Activated gamma-delta T cell treated with anti-CD3 and anti-CD28 coated beads, Interleukin-2, amount 50 U/mL, for 16 hours (primary cell): ENCODE results near the gene INPP4B.
"Not testable (repeated sequence)": the region's sequence is repeated elsewhere in the genome, so short reads cannot be mapped to it uniquely, and the experiment has no call there.

ENCODE experiments used
- DNase-seq: peaks from one replicate; pipeline ENCODE4 v3.0.0-alpha.2; 2020; ENCODE audit warnings: low read depth

The INPP4B gene

DNA sequence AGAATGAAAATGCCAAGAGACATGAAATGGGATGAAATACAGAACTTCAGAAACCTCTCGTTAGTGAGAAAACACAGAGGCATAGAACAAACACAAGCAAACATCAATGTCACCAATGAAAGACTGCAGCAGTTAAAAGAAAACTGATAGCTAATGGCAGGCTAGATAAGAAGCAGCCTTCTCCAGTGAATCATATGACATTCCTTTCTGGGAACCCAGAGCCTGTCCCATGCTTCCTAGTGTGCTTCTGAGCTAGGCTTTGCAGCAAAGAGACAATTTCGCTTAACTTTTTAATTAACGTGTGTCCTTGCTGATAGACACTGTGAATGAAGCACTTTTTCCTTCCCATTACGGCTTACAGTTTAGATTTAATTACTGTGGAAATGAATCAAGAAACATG lies 765.1 kb downstream of the INPP4B start:
- DNase-seq: no peak

DNA sequence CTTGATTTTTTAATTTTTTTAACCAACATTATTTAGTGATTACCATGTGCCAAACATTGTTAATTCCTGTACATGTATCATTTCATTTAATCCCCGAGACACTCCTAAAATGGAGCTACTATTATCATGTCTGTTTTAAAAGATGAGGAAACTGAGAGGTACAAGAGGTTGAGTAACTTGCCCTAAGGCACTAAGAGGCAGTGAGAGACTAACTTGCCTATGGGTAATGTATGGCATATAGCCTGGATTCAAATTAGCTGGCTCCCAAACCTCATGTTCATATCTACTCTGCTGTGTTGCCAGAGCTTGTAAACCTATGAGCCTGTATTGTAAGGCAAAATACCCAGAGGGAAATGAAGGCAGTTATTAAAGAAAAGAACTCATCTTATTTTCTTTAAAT lies 766.1 kb downstream of the INPP4B start:
- no peak for DNase-seq

DNA sequence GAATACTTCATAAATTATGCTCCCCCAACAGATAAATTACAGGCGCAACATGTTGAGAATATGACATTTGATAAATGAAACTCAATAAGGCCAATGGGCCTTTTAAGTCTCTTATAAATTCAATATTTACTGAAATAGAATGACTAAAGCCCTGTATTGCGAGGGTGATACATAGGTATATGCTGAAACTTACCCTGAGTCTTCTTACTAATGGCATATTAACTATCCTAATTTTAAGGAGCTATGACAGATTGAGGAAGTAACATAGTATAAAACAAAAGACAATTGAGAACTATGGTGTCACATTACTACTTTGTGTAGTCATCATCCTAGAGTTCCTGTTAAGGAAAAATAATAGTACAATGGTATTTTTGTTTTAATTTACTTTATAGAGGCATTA lies 769.1 kb downstream of the INPP4B start:
- no peak for DNase-seq

DNA sequence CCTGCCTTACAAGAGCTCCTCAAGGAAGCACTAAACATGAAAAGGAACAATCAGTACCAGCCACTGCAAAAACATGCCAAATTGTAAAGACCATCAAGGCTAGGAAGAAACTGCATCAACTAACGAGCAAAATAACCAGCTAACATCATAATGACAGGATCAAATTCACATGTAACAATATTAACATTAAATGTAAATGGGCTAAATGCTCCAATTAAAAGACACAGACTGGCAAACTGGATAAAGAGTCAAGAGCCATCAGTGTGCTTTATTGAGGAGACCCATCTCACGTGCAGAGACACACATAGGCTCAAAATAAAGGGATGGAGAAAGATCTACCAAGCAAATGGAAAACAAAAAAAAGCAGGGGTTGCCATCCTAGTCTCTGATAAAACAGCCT lies 777.8 kb downstream of the INPP4B start:
- not testable (repeated sequence) for DNase-seq

DNA sequence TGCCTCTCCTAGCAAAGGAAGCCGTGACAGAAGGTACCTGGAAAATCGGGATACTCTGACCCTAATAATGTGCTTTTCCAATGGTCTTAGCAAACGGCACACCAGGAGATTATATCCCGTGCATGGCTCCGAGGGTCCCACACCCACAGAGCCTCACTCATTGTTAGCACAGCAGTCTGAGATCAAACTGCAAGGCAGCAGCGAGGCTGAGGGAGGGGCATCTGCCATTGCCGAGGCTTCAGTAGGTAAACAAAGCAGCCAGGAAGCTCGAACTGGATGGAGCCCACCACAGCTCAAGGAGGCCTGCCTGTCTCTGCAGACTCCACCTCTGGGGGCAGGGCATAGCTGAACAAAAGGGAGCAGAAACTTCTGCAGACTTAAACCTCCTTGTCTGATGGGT lies 779.5 kb downstream of the INPP4B start:
- not testable (repeated sequence) for DNase-seq

DNA sequence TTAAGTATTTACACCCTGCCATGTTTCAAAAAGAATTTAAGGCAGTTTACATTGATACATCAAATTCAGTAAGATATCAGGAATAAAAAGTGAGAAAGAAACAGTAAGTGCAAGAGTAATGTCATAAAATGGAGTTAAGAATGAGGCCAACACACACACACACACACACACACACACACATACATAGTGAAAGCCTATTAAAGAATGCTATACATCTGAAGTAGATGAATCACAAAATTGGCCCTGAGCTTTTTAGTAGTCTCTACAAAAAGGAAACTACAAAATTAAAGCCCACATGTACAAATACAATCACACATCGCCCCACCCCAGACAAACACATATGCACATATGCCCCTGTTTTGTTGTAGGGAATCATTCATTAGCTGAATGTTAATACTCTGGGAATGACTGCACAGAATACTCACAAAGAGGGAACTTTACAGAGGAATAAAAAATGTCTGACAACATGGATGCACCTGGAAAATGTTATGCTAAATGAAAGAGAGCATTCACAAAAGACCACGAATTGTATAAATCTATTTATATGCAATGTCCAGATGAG lies 780.9 kb downstream of the INPP4B start:
- no peak for DNase-seq

DNA sequence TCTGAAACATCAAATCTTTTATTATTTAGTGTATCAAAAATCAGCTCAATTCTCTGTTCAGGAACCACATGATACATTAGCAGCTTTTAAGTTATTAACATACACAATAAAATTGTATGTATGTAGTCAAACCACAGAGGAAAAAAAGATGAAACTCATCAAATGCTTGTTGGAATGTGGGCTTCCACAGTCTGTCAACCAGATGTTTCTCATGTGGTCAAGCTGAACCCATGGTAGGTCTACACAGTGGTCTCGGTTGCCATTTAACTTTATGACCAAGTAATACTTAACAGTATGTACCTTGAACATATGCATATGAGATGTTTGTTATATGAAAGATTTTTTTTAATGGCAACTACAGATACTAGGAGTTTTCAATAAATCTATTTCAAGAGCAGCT lies 781.9 kb downstream of the INPP4B start:
- no peak for DNase-seq

DNA sequence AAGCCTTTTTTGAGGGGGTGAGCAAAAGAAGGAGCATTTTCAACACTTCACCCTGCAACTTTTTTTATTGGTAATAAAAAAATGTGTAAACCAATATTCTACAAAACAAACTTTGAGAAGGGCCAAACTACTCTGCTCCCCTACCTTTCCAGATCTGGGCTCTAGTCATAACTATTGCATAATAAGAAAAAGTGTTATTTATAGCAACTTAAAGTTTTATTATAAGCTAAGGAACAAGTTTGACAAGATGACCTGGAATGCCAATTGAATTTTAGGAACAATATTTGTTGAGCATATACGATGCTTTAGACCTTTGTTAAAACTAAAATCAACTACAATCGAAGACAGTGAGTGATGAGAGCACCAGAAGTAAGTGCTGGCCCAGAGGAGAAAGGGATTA lies 800.1 kb downstream of the INPP4B start:
- no peak for DNase-seq

DNA sequence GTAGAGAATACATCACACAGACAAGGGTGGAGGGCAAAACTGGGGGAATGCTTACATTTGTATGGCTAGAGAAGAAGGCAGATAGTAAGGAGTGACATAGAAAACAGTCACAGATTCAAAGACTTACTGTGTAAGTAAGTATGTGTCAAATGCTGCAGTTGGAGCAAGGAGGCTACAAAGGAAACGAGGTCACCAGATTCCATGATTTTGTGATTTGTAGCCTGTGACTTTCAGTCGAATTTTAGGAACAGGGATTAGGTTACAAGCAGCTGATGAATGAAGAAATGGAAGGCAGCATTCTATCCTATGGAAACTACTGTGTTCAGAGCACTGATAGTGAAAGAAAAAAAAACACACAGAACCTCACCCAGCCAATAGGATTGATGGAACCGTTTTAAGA lies 801.8 kb downstream of the INPP4B start:
- DNase-seq: no peak

DNA sequence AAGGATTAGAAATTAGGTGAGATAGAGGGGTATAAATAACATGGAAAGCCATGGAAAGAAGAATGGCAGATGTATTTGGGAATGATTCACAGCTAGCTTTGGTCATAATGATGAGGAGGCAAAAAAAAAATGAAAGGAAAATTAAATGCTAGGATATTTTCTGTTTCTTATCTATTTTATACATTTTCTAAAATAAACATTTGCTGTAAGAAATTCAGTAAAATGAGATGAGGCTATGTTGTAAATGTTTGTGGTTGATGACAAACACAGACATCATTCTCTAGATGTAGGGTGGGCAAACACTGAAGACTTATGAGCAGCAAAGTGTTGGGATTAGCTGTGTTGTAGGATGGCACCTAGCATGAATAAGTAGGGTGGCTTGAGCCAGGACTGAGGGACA lies 802.6 kb downstream of the INPP4B start:
- DNase-seq: no peak

DNA sequence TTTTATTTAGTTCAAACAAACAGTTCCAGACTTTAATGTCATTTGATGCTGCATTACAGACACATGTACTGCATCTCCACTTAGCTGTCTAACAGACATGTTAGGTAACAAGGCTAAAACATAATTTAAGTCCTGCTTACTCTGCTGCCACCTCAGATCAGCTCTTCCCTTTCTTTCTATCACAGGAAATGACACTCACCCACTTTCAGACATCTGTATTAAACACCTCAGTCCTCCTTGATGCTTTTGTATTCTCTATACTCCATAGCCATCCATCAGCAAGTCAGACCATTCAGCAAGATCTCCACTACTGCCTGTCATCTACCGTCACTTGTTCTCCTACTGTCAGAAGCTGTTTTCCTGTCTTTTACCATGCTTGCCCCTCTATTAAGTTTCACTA lies 804.3 kb downstream of the INPP4B start:
- DNase-seq: no peak

DNA sequence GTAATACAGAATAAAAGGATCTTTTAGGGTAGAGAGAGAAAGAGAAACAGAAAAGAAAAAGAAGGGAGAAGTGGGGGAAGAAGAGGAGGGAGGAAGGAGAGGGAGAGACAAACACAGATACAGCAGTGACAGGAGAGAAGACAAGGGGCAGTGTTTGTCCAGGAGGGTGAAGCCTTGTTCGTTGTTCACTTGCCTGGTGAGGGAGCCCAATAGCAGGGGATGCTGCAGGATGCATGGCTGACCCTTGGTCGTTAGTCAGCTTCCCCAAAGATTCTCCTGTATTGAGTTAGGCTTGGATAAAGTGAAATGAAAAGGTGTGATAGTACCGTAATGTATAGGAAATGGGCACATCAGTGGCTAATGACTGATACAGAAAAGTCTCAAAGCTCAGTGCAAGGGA lies 806.1 kb downstream of the INPP4B start:
- no peak for DNase-seq

DNA sequence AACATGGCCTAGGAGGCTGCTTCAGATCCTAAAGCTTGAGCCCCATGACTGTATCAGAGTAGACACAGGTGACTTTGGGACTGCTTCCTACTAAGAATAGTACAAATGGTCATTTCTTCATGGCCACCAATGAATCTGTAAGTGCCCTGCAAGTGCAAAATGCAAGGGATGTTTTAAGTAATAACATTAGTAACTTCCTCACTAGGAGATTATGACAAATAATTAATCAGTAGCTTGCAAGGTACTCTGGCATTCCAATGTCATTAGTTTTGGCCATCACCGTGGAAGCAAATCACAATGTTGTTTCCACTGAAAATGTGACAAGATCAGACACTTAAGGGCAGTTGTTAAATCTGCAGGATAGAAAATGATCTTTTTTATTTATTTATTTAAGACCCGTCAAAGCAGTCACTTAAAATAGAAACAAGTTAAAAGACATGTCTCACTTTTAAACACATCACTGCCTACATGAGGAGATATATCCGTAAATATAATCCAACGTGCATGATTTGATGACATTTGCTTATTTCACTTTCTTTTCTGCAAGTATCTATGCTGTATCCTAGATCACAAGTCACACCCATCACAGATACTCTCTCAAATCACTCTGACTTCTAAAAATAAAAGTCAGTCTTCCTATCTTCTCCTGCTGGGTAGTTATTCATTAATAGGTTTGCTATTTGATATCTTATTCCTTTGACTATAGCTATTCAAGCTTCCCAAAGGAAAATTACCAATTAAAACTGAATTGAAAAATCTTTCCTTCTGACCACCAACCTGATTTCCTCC lies 809.1 kb downstream of the INPP4B start:
- DNase-seq: no peak

DNA sequence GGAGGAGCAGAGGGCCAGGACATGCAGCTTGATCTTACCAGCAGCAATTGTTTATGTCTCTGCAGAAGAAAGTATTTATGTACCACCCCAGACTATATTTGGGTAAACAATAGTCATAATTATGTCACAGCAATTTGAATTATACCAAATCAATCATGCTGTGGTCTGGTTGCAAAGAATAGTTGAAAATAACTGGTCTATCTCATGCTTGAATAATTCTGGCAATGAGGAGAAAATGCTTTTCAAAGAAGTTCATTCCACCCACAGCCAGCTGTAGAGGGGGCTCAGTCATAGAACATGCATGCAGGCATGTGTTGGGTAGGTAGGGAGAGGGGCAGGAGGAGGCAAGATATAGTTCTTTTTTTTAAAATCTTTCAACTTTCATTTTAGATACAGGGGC lies 810.5 kb downstream of the INPP4B start:
- no peak for DNase-seq

DNA sequence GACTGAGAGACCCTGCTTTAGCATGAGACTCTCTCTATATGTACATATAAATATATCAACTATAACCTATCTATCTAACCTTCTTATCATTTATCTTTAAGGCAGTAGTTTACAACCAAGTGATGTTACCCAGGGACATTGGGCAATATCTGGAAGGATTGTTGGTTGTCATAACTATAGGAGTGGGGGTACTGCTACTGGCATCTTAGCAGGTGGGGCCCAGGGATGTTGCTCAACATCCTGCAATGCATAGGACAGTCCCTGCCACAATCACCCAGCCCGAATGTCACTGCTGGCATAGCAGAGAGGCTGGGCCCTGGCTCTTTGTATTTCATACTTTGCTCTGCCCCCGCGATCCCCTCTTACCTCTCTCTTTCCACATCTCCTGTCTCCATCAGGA lies 812.0 kb downstream of the INPP4B start:
- DNase-seq: no peak

DNA sequence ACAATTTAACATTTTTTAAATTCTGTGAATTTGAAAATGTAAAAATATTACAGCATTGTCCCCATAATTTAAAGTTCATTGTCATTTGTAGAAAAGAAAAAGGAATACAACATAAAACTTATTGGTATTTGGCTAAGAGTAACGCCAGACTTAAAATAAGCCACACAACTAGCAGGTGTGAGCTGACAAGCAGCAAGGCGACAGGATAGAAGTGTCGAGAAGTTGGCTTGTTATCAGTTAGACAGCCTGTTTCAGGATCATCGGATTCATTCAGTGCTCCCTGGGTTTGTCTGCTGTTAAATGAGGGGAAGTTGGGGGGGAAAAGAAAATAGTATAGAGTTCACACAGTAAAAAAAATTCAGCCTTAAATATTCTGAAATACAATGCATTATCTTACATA lies 816.1 kb downstream of the INPP4B start:
- no peak for DNase-seq

DNA sequence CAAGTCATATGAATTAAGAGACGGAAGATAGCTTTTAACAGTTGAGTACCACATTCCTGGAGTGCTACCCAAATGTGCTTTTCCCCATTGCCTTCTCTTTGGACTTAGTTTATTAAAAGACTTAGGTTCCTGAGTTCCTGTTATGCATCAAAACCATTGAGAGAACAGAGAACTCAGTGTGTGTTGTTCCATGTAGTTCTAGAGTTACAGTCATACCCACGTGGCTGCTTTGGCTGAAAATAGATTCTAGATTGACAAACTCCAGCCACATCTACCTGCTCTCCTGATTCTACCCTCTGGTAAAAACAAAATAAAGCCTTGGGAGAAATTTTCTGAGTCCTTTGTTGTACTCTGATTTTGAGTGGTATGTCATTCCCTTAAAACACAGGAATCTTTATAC lies 824.3 kb downstream of the INPP4B start:
- no peak for DNase-seq

DNA sequence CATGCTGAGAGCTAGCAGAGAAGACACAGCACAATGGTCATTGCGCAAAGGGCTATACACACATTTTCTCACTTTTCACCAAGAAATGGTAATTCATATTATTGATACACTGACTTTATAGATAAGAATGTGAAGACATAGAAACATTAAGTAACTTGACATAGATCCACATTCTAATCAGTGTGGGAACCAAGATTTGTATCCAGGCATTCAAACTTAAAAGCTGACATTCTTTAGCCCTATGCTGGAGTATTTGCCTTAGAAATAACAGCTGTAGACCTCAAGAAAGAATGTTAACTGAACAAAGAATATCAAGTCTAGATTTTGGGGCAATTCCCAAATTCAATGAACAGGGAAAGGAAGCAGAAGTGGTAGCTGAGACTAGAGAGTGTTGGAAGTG lies 824.9 kb downstream of the INPP4B start:
- DNase-seq: no peak

DNA sequence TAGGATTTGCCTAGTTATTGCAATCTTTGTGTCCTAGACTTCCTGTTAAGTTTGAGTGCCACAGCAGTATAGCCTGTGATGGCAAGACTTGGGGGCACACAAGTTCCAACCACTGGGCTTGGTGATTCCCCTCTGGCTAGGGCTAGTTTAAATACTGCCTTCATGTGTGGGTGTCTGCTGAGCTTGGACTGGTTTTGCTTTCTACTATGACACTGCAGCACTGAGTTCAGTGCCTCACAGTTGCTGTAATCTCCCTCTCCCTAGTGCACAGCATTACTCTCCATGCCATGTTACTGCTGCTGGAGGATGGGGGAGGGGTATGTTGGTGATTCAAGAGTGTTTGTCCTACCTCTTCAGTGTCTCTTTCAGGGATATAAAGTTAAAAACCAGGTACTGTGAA lies 830.1 kb downstream of the INPP4B start:
- no peak for DNase-seq

DNA sequence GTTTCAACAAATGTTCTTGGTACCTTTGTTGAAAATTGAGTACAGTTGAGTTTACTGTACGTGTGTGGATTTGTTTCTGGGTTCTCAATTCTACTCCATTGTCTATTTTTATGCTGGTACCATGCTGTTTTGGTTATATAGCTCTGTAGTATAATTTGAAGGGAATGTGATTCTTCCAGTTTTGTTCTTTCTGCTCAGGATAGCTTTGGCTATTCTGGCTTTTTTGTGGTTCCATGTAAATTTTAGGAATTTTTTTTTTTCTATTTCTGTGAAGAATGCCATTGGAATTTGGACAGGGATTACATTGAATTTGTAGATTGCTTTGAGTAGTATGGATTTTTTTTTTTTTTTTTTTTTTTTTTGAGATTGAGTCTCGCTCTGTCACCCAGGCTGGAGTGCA lies 836.4 kb downstream of the INPP4B start:
- DNase-seq: no peak

DNA sequence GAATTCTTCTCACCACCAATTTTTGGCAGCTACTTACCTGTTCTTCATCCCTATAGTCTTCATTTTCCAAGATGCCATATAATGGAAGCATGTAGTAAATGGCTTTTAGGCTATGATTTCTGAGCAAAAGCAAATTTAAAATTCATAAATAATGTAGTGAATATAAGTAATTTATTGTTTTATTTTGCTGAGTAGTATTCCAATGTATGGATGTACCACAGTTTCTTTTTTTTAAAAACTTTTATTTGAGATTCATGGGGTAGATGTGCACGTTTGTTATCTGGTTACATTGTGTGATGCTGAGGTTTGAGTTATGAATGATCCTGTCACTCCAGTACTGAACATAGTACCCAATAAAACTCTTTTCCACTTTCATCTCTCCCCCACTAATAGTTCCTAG lies 840.6 kb downstream of the INPP4B start:
- DNase-seq: no peak

DNA sequence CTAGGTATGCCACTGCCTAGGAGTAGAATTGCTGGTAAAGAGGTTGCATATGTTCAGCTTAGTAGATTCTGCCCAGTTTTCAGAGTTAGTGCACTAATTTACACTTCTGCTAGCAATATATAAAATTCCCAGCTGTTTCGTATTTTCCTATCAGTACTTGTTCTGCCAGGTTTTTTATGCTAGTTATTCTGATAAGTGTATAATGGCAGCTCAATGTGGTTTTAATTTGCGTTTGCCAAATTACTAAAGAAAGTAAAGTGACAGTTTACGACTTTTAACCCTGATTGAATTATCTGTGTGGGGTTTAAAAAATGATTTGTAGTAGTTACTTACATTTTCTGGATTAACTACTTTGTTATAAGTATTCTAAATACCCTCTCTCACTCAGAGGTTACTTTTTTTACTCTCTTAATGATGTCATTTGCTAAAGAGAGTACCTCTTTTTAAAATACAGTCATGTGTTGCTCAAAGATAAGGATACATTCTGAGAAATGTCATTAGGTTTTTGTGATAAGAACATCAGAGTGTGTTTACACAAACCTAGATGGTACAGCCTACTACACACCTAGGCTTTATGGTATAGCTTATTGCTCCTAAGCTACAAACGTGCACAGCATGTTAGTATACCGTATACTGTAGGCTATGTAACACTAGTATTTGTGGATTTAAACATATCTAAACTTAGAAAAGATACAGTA lies 846.5 kb downstream of the INPP4B start:
- no peak for DNase-seq

DNA sequence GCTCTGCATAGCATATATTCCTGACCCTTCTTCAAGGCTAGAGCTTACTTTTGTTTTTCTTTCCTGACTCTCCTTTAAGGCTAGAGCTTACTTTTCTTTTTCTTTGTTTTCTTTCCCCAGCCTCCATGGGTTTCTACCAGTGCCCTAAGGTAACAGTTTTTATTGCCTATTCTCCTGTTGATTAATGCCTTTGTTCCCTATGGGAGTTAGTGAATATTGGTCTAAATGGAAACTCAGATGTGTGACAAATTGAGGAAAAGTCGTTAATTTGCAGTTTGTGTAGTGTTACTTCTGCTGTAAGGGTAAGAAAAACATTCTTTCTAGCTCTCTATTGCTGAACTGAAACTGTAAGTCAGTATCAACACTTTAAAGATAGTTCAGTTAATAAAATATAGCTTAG lies 851.0 kb downstream of the INPP4B start:
- no peak for DNase-seq

DNA sequence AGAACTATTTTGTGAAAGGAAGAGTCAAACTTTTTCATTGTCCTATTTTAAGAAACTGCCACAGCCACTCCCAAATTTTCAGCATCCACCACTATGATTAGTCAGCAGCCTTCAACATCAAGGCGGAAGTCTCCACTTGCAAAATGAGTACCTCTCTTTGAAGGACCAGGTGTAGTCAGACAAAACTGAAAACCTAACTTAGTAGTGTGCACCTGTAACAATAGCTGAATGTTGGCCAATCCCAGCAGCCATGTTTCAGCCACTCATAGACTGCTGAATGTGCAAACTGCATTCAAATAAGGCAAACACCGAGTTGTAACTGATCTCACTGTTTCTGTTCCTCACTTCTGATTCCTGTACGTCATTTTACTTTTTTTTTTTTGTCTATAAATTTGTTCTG lies 868.7 kb downstream of the INPP4B start:
- no peak for DNase-seq
